ENCODE data around the gene ACOX1.

ACOX1 gene

DNA sequence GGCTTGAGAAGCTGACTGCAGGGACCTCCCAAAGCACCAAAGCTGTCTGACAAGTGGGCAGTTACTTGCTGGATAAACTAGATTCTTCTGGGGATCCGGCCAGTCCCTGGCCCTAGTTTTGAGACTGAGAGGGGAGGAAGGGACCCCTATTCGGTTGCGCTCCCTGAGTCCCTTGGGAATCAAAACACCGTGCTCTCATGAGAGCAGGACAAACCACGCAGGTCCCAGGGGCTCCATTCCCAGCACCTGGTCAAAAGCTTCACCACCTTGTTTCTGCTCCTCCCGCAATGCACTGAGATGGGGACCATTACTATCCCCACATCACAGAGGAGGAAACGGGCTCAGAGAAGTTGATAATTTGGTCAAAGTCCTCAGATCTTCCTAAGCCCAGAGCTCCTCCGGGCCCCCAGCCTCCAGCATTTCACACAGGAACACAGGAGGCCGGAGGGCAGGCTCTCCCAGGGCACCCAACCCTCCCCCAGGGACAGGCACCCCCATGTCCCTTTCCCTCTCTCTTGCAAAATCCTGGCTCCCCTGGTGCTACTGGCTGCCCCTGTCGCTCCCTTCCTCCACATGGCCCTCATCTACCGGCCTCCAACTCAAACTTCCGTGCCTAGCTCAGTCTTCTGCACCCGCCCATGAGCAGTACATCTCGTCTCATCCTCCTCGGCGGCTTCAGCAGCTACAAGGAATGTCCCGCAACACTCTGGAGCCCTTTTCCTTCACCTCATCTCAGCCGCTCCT lies 85.5 kb downstream of the ACOX1 start:
- TF ChIP-seq, protein P1, sequence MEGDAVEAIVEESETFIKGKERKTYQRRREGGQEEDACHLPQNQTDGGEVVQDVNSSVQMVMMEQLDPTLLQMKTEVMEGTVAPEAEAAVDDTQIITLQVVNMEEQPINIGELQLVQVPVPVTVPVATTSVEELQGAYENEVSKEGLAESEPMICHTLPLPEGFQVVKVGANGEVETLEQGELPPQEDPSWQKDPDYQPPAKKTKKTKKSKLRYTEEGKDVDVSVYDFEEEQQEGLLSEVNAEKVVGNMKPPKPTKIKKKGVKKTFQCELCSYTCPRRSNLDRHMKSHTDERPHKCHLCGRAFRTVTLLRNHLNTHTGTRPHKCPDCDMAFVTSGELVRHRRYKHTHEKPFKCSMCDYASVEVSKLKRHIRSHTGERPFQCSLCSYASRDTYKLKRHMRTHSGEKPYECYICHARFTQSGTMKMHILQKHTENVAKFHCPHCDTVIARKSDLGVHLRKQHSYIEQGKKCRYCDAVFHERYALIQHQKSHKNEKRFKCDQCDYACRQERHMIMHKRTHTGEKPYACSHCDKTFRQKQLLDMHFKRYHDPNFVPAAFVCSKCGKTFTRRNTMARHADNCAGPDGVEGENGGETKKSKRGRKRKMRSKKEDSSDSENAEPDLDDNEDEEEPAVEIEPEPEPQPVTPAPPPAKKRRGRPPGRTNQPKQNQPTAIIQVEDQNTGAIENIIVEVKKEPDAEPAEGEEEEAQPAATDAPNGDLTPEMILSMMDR (IDR thresholded peaks at IDR 0.05; ENCODE audit: extremely low read depth, missing control alignments), result no peak
- no peak for DNase-seq (ENCODE audit: low spot score)

DNA sequence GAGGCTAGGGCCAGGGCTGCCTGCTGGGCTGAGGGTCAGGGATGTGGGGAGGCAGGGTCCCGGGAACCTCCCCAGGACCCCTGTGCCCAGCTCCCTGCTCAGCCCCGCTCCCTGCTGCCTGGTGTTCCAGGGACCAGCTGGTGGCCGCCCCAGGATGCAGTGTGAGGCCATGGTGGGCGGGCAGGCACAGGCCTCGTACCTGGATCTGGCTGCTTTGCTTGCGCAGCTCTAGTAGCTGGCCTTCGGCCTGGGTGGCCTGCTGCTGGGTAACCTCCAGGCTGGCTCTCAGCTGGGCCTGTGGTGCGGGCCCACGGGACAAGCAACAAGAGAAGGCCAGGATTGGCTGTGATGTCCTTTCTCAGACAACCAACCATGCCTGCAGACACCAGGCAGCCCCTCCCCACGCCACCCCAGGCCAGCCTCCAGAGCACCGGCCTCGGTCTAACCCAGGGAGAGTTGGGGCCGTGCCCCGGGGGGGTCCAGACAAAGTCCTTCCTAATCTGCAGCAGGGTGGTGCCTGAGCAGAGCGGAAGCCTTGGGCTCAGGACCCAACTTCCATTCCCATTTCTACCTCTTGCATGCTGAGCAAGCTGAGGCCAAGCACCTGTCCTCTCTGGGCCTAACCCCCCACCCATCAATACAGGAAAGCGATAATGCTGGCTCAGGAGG lies 86.3 kb downstream of the ACOX1 start:
- DNase-seq (ENCODE audit: low spot score), result no peak
- TF ChIP-seq, protein P1 (IDR thresholded peaks at IDR 0.05; ENCODE audit: extremely low read depth, missing control alignments), result no peak

DNA sequence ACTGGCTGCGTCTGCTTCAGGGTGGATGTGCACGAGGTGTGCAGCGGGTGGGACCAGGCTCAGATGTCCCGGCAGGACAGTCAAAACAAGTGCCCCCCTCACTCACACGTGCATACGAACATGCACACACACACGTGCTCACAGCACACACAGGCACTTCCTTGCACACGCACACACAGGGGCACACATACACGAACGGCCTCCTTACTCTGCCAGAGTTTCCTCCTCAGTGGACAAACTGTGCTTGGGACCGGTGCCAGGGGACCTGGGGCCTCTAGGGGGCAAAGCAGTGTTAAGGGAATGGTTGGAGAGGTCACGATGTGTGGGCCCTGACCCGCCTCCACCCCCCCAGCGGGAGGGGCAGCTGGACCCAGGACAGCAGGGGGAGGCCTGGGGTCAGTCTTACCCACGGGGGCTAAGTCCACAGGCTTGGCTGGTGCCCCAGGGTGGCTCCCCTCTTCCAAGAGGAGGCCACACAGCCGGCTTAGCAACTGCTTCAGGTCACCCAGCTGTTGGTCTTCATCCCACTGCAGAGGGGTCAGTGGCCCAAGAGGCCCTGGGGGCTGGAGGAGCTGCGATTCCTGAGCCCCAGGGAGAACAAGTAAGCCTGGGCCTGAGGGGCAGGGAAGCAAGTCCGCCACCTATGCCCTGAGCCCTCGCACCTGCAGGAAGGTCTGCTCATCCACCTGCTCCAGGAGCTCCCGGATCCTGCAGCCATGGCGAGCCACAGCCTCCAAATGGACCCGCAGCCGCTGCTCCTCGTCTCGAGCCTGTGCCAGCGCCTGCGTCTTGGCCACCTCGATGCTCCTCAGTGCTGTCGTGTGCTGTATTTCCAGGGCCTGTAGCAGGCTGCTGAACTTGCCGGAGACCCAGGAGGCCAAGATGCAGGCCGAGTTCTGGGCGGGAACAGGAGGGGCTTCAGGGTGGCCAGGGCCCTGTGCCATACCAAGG lies 87.1 kb downstream of the ACOX1 start:
- TF ChIP-seq, protein P1 (IDR thresholded peaks at IDR 0.05; ENCODE audit: extremely low read depth, missing control alignments), result no peak

More for the DNA sequence above, 87.1 kb downstream of the ACOX1 start:
- DNase-seq (ENCODE audit: low spot score), result no peak

Measured in GM20000 (cell line).